Gastroesophageal sphincter (tissue), 4 donors: ENCODE data around the gene ANKRD23. TPM values are rescaled to one million over a fixed set of nuclear protein-coding genes. Genes with fewer than 3 reads are reported as not detected.

ENCODE experiments used
- ATAC-seq: fragments of 150-250 bp; one replicate; pipeline ENCODE4 v1.9.1; 2016; ENCODE audit warnings: mild to moderate bottlenecking, moderate library complexity
- H3K27ac ChIP-seq, 4 donors: fragments of 200-600 bp; sonication (generic) in 3 of 4; 1 replicate in 3 of 4; 2 replicates in 1 of 4; pipeline ENCODE4 v1.5.1; 2016 to 2019
- H3K27me3 ChIP-seq: fragments of 200-600 bp; sonication (generic); one replicate; pipeline ENCODE4 v1.5.1; 2019
- H3K36me3 ChIP-seq, 2 donors: fragments of 200-600 bp; sonication (generic); one replicate each; pipeline ENCODE4 v1.5.1; 2019; ENCODE audit warnings: control low read depth in 1 of 2
- H3K4me1 ChIP-seq, 3 donors: fragments of 200-600 bp; sonication (generic); 1 replicate in 2 of 3; 2 replicates in 1 of 3; pipeline ENCODE4 v1.5.1; 2016 to 2019; ENCODE audit warnings: control low read depth in 2 of 3
- H3K4me3 ChIP-seq, 2 donors: fragments of 200-600 bp; sonication (generic); one replicate each; pipeline ENCODE4 v1.5.1; 2019; ENCODE audit warnings: mild to moderate bottlenecking in 1 of 2, moderate library complexity in 1 of 2
- H3K9me3 ChIP-seq, 3 donors: fragments of 200-600 bp; sonication (generic); one replicate each; pipeline ENCODE4 v1.5.1; 2017 to 2019; ENCODE audit warnings: control low read depth in 2 of 3
- EP300 ChIP-seq: sonication (generic); formaldehyde crosslinking; IDR thresholded peaks from one replicate; pipeline ENCODE4 v1.6.1; 2017; ENCODE audit warnings: antibody characterized with exemption, mild to moderate bottlenecking
- POLR2A ChIP-seq, 2 donors: fragments of 450-650 bp; IDR thresholded peaks; one replicate each; pipeline ENCODE4 v1.6.1; 2017; ENCODE audit warnings: antibody characterized with exemption in 2 of 2, mild to moderate bottlenecking in 2 of 2, moderate library complexity in 1 of 2
- POLR2AphosphoS5 ChIP-seq: sonication (generic); formaldehyde crosslinking; IDR thresholded peaks from one replicate; pipeline ENCODE4 v1.6.1; 2017; ENCODE audit warnings: antibody characterized with exemption
- WGBS, 2 donors: methylation state at CpG; one replicate each; pipeline ENCODE4 v1.1.5; 2018; ENCODE audit warnings: low coverage in 1 of 2; 5-methylcytosine and 5-hydroxymethylcytosine counted together
- total RNA-seq, 4 donors: library from RNA; depleted of rRNA; stranded (reverse); fragments of >200 nt; gene quantifications; one replicate each; pipeline ENCODE4 v1.1.0, GENCODE V29; 2016
- TF ChIP-seq, protein P1 (sequence below), 4 experiments: fragments of 200-600 bp in 2 of 4; fragments of 450-650 bp in 2 of 4; sonication (generic) in 1 of 4; IDR thresholded peaks; one replicate each; pipeline ENCODE4 v1.5.1; 2017 to 2019; ENCODE audit warnings: antibody characterized with exemption in 4 of 4, mild to moderate bottlenecking in 2 of 4, moderate library complexity in 2 of 4

ANKRD23 gene
- total RNA-seq, 4 donors from 2014 or later, result 1.2 to 4.9 (median 3.1) TPM

- peak overlapping the region; percentile 58 to 88 for H3K4me3 ChIP-seq
- no peak for ATAC-seq
- WGBS, 2 donors, result 11 to 40% methylated on average over 2 to 11 of the region's 89 CpGs
Observed at GRCh38 chr2:96816836-96817702, 26.8 kb downstream of the ANKRD23 start.

DNA sequence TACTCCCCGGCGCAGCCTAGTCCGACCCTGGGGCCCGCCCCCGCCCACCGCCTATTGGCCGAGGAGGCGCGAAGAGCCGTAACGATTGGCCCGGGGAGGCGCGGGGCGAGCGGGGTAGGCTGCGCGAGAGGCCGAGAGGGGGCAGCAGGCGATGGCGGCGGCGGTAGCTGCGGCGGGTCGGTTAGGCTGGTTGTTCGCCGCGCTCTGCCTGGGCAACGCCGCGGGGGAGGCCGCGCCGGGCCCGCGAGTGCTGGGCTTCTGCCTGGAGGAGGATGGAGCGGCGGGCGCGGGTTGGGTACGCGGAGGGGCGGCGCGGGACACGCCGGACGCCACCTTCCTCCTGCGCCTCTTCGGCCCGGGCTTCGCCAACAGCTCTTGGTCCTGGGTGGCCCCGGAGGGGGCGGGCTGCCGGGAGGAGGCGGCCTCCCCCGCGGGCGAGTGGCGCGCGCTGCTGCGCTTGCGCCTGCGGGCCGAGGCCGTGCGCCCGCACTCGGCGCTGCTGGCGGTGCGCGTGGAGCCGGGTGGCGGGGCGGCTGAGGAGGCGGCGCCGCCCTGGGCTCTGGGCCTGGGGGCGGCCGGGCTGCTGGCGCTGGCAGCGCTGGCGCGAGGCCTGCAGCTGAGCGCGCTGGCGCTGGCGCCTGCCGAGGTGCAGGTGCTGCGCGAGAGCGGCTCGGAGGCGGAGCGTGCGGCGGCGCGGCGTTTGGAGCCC, 27.5 kb downstream of the ANKRD23 start, which contains the start of gene CNNM3:
Gene CNNM3, plus strand, starts transcription at position 142 of the 709 bp plus-strand sequence. Its CDS starts 10 bp downstream, at position 152.
- WGBS, 2 donors, result no CpG with 5 or more reads among the region's 103 CpGs
- H3K9me3 ChIP-seq, result no peaks in the 10 kb centered on the region
- H3K27ac ChIP-seq, result peak within 1 kb of the TSS; percentile 71 to 96 (median 96)
- H3K4me3 ChIP-seq, result peak within 1 kb of the TSS; percentile 77 to 88
- no peak for TF ChIP-seq EP300
- peak; percentile 85 to 93 for TF ChIP-seq POLR2A (IDR thresholded peaks at IDR 0.05)
- TF ChIP-seq POLR2AphosphoS5, result peak; percentile 86
- TF ChIP-seq, protein P1, sequence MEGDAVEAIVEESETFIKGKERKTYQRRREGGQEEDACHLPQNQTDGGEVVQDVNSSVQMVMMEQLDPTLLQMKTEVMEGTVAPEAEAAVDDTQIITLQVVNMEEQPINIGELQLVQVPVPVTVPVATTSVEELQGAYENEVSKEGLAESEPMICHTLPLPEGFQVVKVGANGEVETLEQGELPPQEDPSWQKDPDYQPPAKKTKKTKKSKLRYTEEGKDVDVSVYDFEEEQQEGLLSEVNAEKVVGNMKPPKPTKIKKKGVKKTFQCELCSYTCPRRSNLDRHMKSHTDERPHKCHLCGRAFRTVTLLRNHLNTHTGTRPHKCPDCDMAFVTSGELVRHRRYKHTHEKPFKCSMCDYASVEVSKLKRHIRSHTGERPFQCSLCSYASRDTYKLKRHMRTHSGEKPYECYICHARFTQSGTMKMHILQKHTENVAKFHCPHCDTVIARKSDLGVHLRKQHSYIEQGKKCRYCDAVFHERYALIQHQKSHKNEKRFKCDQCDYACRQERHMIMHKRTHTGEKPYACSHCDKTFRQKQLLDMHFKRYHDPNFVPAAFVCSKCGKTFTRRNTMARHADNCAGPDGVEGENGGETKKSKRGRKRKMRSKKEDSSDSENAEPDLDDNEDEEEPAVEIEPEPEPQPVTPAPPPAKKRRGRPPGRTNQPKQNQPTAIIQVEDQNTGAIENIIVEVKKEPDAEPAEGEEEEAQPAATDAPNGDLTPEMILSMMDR (IDR thresholded peaks at IDR 0.05), result peak in 3 of 4 experiments; percentile 76 to 88 (median 81)
- peak; percentile 96 for ATAC-seq
- no peaks in the 10 kb centered on the region for H3K27me3 ChIP-seq
- H3K4me1 ChIP-seq, result peaks cover 4 to 62% (median 35%) of the 10 kb centered on the region in 3 donors
- peaks cover 0 to 17% of the 10 kb centered on the region in 2 donors for H3K36me3 ChIP-seq

More at GRCh38 chr2:96816836-96817702, 26.8 kb downstream of the ANKRD23 start:
- no peaks in the 10 kb centered on the region for H3K27me3 ChIP-seq
- H3K27ac ChIP-seq, result peak overlapping the region in 3 of 4 donors; percentile 96
- peaks cover 4 to 66% (median 35%) of the 10 kb centered on the region in 3 donors for H3K4me1 ChIP-seq
- TF ChIP-seq EP300 (no peak), POLR2AphosphoS5 (no peak), POLR2A (IDR thresholded peaks at IDR 0.05) (no peak)
- TF ChIP-seq, protein P1 (IDR thresholded peaks at IDR 0.05), result peak in 1 of 4 experiments; percentile 19
- no peaks in the 10 kb centered on the region for H3K9me3 ChIP-seq
- peaks cover 0 to 16% of the 10 kb centered on the region in 2 donors for H3K36me3 ChIP-seq

GRCh38 chr2:96815326-96816126, 28.3 kb downstream of the ANKRD23 start:
- Histone ChIP-seq H3K36me3 (peaks cover 0 to 25% of the 10 kb centered on the region in 2 donors), H3K4me1 (peaks cover 4 to 55% (median 35%) of the 10 kb centered on the region in 3 donors), H3K9me3 (no peaks in the 10 kb centered on the region), H3K27me3 (no peaks in the 10 kb centered on the region), H3K27ac (peak overlapping the region; percentile 71 to 96 (median 96)), H3K4me3 (peak overlapping the region; percentile 77 to 88)
- no peak for ATAC-seq
- 1 to 3% methylated on average over 10 to 14 of the region's 60 CpGs for WGBS, 2 donors
- no peak for TF ChIP-seq EP300
- TF ChIP-seq, protein P1 (IDR thresholded peaks at IDR 0.05), result peak in 2 of 4 experiments; percentile 5 to 7

DNA sequence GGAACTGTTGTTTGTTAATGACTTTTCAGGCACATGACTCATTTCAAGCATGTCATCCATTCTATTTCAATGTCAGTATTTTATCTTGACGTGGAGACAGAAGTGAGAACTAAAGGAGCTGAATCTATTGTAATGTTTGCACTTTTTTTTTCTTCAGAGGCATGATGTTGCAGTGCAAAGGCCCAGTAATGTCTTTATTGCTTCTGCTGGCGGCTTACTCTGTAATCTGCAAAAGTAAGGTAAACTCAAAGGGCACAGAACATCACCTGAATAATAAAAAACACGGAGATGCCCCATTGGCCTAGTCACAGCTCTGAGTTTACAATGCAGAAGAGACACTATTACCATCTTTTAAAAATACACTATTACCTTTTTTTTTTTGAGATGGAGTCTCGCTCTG, 30.2 kb downstream of the ANKRD23 start:
- no peak for ATAC-seq
- TF ChIP-seq, protein P1 (IDR thresholded peaks at IDR 0.05), result no peak
- no peak for TF ChIP-seq POLR2AphosphoS5
- TF ChIP-seq EP300, result no peak
- TF ChIP-seq POLR2A (IDR thresholded peaks at IDR 0.05), result no peak
- H3K9me3 ChIP-seq, result no peaks in the 10 kb centered on the region
- H3K27me3 ChIP-seq, result no peaks in the 10 kb centered on the region
- peaks cover 4 to 36% (median 19%) of the 10 kb centered on the region in 3 donors for H3K4me1 ChIP-seq
- H3K36me3 ChIP-seq, result peaks cover 0 to 34% of the 10 kb centered on the region in 2 donors
- H3K4me3 ChIP-seq, result no peak overlapping the region
- WGBS, 2 donors, result 86 to 88% methylated on average over 2 to 4 of the region's 4 CpGs
- no peak overlapping the region for H3K27ac ChIP-seq
